Neural progenitor cell (in vitro differentiated cells): ENCODE measurements around the gene SND1. TPM values are rescaled to one million over a fixed set of nuclear protein-coding genes. Genes with fewer than 3 reads are reported as not detected.

Experiments
- DNase-seq: peaks from one replicate; pipeline ENCODE4 v3.0.0-alpha.2; 2016; ENCODE audit warnings: low spot score
- H2AFZ ChIP-seq: fragments of 200-600 bp; sonication (generic); replicated peaks from 2 replicates; pipeline ENCODE4 v1.6.1; 2016; ENCODE audit warnings: antibody characterized with exemption
- H3F3A ChIP-seq: fragments of 200-600 bp; sonication (generic); 2 replicates; pipeline ENCODE4 v1.6.1; 2016; ENCODE audit warnings: antibody characterized with exemption, low read depth
- H3K27ac ChIP-seq: fragments of 200-600 bp; sonication (generic); 2 replicates; pipeline ENCODE4 v1.5.1; 2016; ENCODE audit warnings: mild to moderate bottlenecking
- H3K27me3 ChIP-seq: fragments of 200-600 bp; sonication (generic); 2 replicates; pipeline ENCODE4 v1.6.1; 2016; ENCODE audit warnings: mild to moderate bottlenecking, moderate library complexity
- H3K36me3 ChIP-seq: fragments of 200-600 bp; sonication (generic); 2 replicates; pipeline ENCODE4 v1.5.1; 2016
- H3K4me1 ChIP-seq: fragments of 200-600 bp; sonication (generic); 2 replicates; pipeline ENCODE4 v1.6.1; 2016; ENCODE audit warnings: mixed run types
- H3K4me2 ChIP-seq: fragments of 200-600 bp; sonication (generic); 2 replicates; pipeline ENCODE4 v1.6.1; 2016
- H3K4me3 ChIP-seq: fragments of 200-600 bp; sonication (generic); 2 replicates; pipeline ENCODE4 v1.5.1; 2016
- H3K79me2 ChIP-seq: fragments of 200-600 bp; sonication (generic); 2 replicates; pipeline ENCODE4 v1.6.1; 2016; ENCODE audit warnings: low read depth
- H3K9ac ChIP-seq: fragments of 200-600 bp; sonication (generic); 2 replicates; pipeline ENCODE4 v1.6.1; 2016
- H3K9me3 ChIP-seq: fragments of 200-600 bp; sonication (generic); 2 replicates; pipeline ENCODE4 v1.5.1; 2016; ENCODE audit warnings: low read depth
- H4K20me1 ChIP-seq: fragments of 200-600 bp; sonication (generic); 2 replicates; pipeline ENCODE4 v1.6.1; 2016; ENCODE audit warnings: low read depth
- H3K27ac Mint-ChIP-seq: 3 replicates; pipeline ENCODE4 v1.8.0; 2021; ENCODE audit warnings: mixed read lengths
- H3K27me3 Mint-ChIP-seq: 2 replicates; pipeline ENCODE4 v1.8.0; 2022; ENCODE audit warnings: low read depth, mild to moderate bottlenecking, inconsistent platforms, moderate library complexity, mixed read lengths; ENCODE audit not compliant: insufficient read depth
- H3K36me3 Mint-ChIP-seq: 3 replicates; pipeline ENCODE4 v1.8.0; 2021; ENCODE audit warnings: mixed read lengths
- H3K4me1 Mint-ChIP-seq: 3 replicates; pipeline ENCODE4 v1.8.0; 2021; ENCODE audit warnings: mixed read lengths
- H3K4me3 Mint-ChIP-seq: 3 replicates; pipeline ENCODE4 v1.8.0; 2021; ENCODE audit warnings: mild to moderate bottlenecking, moderate library complexity, mixed read lengths
- H3K9me3 Mint-ChIP-seq: 3 replicates; pipeline ENCODE4 v1.8.0; 2020; ENCODE audit warnings: mixed read lengths
- CTCF ChIP-seq: fragments of 200-600 bp; sonication (generic); IDR thresholded peaks from 2 replicates; pipeline ENCODE4 v1.5.1; 2017; ENCODE audit warnings: antibody characterized with exemption, mild to moderate bottlenecking
- EZH2 ChIP-seq: fragments of 200-600 bp; sonication (generic); IDR thresholded peaks from 2 replicates; pipeline ENCODE4 v1.6.1; 2017; ENCODE audit warnings: antibody characterized with exemption, mild to moderate bottlenecking, moderate library complexity
- EZH2phosphoT487 ChIP-seq: fragments of 200-600 bp; sonication (generic); IDR thresholded peaks from 2 replicates; pipeline ENCODE4 v1.6.1; 2017; ENCODE audit warnings: antibody characterized with exemption
- total RNA-seq: library from RNA; depleted of rRNA; stranded (reverse); fragments of >200 nt; gene quantifications from 2 replicates; pipeline ENCODE4 v1.2.3, GENCODE V29; 2015; ENCODE audit warnings: low replicate concordance

SND1 gene
- total RNA-seq, 1 donor from 2014 or later: 154 TPM

DNA sequence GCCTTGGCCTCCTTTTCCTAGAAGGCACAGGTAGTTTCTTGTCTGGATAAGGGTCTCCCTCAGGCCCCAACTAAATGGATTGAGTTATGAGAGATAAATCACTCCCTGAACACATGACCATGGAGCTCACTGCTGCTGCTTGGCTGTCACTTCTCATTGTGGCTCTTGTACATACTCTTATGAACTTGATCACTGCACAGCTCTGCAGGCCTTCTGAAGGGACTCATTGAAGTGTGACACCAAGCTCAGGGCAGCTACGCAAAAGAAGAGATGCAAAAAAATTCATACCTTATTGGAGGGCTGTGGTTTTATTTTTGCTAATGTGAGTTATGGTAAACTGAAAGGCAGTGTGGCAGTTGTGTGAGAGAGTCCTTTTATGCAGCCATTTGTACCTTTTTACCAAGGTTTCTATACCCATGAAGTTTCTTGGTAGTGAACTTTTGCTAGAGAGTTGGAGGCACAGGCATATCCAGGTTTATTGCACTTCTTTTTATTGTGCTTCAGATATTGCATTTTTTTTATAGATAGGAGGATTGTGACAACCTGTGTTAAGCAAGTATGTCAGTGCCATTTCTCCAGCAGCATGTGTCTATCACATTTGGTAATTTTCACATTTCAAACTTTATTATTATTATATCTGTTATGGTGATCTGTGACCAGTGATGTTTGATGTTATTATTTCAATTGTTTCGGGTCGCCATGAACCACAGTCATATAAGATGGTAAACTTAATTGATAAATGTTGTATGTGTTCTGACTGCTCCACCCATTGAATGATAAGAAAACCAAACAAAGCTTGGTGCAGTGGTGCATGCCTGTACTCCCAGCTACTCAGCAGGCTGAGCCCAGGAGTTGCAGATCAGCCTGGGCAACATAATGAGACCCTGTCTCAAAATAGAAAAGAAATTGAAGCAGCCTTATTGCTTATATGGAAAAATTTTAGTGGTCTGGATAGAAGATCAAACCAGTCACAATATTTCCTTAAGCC lies 278.6 kb downstream of the SND1 start:
- H3F3A ChIP-seq: no peaks in the 10 kb centered on the region
- no peaks in the 10 kb centered on the region for H3K27me3 ChIP-seq
- H3K27ac ChIP-seq: no peak overlapping the region
- H3K9ac ChIP-seq: no peak overlapping the region
- Mint-ChIP-seq H3K4me3 (no peak overlapping the region), H3K27me3 (peaks cover 2% of the 10 kb centered on the region), H3K27ac (no peak overlapping the region), H3K36me3 (peaks cover 31% of the 10 kb centered on the region), H3K9me3 (peaks cover 10% of the 10 kb centered on the region), H3K4me1 (peaks cover 34% of the 10 kb centered on the region)
- TF ChIP-seq EZH2phosphoT487 (no peak), CTCF (no peak)
- no peak overlapping the region for H3K4me3 ChIP-seq
- no peak overlapping the region for H2AFZ ChIP-seq
- H3K4me1 ChIP-seq: no peaks in the 10 kb centered on the region
- H3K79me2 ChIP-seq: peaks cover 3% of the 10 kb centered on the region
- DNase-seq: no peak
- no peak overlapping the region for H3K4me2 ChIP-seq
- H4K20me1 ChIP-seq: no peaks in the 10 kb centered on the region
- H3K9me3 ChIP-seq: no peaks in the 10 kb centered on the region
- H3K36me3 ChIP-seq: no peaks in the 10 kb centered on the region

DNA sequence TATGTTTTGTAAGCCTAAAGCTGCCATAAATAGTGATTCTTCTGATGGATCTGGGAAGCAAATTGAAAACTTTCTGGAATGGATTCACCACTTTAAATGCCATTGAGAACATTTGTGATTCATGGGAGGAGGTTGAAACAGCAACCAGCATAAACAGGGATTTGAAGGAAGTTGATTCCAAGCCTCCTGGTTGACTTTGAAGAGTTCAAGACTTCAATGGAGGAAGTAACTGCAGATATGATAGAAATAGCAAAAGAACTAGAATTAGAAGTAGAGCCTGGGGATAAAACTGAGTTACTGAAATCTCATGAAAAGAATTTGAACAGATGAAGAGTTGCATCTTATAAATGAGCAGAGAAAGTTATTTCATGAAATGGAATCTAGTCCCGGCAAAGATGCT lies 280.1 kb downstream of the SND1 start:
- peaks cover 41% of the 10 kb centered on the region for H3K4me1 Mint-ChIP-seq
- H3K36me3 ChIP-seq: no peaks in the 10 kb centered on the region
- no peaks in the 10 kb centered on the region for H3K27me3 ChIP-seq
- TF ChIP-seq EZH2phosphoT487: no peak
- no peak for TF ChIP-seq CTCF
- TF ChIP-seq EZH2: no peak
- no peaks in the 10 kb centered on the region for H4K20me1 ChIP-seq
- no peaks in the 10 kb centered on the region for H3K79me2 ChIP-seq
- no peak overlapping the region for H3K27ac ChIP-seq
- H3K9me3 ChIP-seq: no peaks in the 10 kb centered on the region
- peaks cover 31% of the 10 kb centered on the region for H3K36me3 Mint-ChIP-seq
- no peak overlapping the region for H3K4me3 ChIP-seq
- no peaks in the 10 kb centered on the region for H3F3A ChIP-seq
- H3K27me3 Mint-ChIP-seq: peaks cover 2% of the 10 kb centered on the region
- DNase-seq: no peak
- peaks cover 2% of the 10 kb centered on the region for H3K4me1 ChIP-seq
- peaks cover 10% of the 10 kb centered on the region for H3K9me3 Mint-ChIP-seq
- no peak overlapping the region for H3K27ac Mint-ChIP-seq
- no peak overlapping the region for H2AFZ ChIP-seq
- H3K4me3 Mint-ChIP-seq: no peak overlapping the region
- no peak overlapping the region for H3K4me2 ChIP-seq
- H3K9ac ChIP-seq: no peak overlapping the region

DNA sequence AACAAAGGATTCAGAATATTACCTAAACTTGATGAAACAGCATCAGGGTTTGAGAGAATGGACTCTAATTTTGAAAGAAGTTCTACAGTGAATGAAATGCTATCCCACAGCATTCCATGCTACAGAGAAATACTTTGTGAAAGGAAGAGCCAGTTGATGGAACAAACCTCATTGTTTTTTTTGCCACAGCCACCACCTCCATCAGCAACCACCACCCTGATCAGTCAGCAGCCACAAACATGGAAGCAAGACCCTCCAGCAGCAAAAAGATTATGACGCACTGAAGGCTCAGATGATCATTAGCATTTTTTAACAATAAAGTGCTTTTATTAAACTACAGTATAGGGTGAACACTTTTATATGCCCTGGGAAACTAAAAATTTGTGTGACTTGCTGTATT lies 280.5 kb downstream of the SND1 start:
- DNase-seq: no peak
- Histone ChIP-seq H3F3A (no peaks in the 10 kb centered on the region), H2AFZ (no peak overlapping the region), H3K4me1 (peaks cover 7% of the 10 kb centered on the region), H3K27ac (no peak overlapping the region), H3K36me3 (no peaks in the 10 kb centered on the region), H4K20me1 (no peaks in the 10 kb centered on the region), H3K9ac (no peak overlapping the region), H3K27me3 (no peaks in the 10 kb centered on the region), H3K9me3 (no peaks in the 10 kb centered on the region), H3K4me3 (no peak overlapping the region), H3K79me2 (no peaks in the 10 kb centered on the region), H3K4me2 (no peak overlapping the region)
- Mint-ChIP-seq H3K27me3 (peaks cover 2% of the 10 kb centered on the region), H3K4me3 (no peak overlapping the region), H3K4me1 (peaks cover 39% of the 10 kb centered on the region), H3K36me3 (peaks cover 31% of the 10 kb centered on the region), H3K9me3 (peaks cover 10% of the 10 kb centered on the region), H3K27ac (no peak overlapping the region)
- no peak for TF ChIP-seq EZH2
- TF ChIP-seq CTCF: no peak
